ENCODE data around the gene RTP5.
"Not testable (repeated sequence)": the region's sequence is repeated elsewhere in the genome, so short reads cannot be mapped to it uniquely, and the experiment has no call there.

Gene RTP5
- long read RNA-seq, donor 1, result 0 reads
- long read RNA-seq, donor 2, result 0 reads
- long read RNA-seq, donor 3, result 0 reads
- long read RNA-seq, donor 4, result 0 reads
- long read RNA-seq, donor 5, result 0 reads
- long read RNA-seq, donor 6, result 0 reads
- long read RNA-seq, donor 7, result 0 reads
- long read RNA-seq, donor 8, result 0 reads

DNA sequence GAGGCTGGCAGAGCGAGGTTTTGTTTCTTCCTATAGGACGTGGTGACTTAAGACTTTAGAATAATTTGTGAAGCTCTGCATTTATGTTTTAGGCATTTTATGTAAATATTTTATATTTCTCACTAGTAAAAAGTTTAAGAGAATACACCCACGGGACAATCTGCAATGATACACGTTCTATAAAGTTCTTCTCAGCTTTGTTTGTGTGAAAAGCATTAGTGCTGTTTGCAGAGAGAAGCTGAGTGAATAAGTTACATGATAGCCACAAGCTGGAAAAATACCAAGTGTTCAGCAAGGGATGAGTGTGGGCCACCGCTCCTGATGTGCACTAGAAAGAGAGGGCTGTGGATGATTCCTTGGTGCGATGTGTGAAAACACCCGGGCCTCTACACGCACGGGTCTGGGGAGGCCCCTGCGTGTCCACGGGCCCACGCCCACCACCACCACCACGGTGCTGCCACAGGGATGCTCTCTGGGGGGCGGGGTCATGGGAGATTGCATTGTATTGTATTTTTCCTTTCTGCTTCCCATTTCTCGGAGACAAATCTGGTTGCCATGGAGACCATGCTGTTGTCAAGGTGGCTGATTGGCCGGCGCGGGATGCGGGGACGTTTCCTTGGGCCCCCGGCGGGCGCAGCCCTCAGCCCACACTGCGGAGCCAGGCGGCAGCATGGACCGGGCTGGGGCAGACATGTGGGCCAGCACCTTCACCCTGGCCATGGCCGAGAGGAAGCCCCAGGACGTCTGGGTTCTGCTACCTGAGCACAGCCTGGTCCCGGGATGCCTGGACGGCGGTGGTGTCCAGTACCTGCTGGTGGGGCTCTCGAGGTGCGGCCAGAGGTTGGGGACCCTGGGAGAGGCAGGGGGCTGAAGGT is at the start of gene RTP5:
Gene RTP5, plus strand, starts transcription at position 643 of the 875 bp plus-strand sequence. Its CDS starts 28 bp downstream, at position 671.
- no peak for DNase-seq

DNA sequence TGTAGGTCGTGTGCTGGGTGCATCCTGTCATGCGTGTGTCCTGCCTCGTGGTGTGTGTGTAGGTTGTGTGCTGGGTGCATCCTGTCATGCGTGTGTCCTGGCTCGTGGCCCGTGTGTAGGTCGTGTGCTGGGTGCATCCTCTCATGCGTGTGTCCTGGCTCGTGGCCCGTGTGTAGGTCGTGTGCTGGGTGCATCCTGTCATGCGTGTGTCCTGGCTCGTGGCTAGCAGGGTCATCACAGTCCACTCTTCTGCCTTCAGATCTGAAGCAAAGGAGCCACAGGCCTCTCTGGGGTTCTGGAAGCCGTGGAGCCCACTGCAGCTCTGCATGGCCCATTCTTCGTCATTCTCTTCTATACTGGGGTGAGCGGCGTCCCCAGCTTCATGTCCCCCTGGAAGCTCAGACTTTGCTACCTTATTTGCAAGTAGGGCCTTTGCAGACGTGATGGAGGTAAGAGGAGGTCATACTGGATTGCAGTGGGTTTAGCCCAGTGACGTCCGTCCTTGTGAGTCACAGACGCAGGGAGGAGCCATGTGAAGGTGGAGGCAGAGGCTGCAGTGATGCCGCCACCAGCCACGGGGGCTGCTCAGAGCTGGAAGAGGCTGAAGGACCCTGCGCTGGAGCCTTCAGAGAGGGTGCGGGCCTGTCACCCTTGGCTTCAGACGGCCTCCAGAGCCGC is 49.4 kb upstream of the RTP5 start:
- not testable (repeated sequence) for DNase-seq

DNA sequence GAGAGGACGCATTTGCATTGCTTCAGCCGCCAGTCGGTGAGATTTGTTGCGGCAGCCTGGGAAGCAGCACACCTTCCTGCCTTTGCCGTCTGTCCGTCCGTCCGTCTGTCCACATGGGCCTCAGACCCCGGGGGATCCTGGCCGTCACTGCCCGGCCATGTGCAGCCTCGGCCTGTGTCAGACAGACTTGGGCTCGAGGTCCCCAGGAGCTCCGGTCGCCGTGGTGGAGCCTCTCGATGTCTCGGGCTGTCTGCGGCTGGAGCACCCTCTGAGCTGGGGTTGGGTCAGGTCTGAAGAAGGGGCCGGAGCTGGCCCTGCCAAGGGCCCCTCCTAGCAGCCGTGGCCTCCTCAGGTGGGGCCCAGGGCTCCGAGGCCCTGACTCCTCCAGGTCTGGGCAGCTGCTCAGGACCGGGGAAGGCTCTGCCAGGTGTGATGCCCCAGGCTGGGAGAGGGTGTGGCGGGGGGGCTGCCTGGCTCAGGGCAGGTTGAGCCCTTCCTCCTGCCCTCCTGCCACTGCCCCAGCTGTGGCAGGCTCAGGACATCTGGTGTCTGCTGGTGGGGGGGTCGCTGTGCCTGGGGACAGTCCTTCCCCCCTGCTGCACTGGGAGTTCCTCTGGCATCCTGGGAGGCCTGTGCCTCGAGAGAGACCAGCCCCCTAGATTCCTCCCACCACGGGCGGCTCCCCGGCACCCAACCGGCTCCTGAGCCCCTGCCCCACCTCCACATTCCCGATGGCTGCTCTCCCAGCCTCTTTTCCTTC is 48.7 kb upstream of the RTP5 start:
- no peak for DNase-seq

DNA sequence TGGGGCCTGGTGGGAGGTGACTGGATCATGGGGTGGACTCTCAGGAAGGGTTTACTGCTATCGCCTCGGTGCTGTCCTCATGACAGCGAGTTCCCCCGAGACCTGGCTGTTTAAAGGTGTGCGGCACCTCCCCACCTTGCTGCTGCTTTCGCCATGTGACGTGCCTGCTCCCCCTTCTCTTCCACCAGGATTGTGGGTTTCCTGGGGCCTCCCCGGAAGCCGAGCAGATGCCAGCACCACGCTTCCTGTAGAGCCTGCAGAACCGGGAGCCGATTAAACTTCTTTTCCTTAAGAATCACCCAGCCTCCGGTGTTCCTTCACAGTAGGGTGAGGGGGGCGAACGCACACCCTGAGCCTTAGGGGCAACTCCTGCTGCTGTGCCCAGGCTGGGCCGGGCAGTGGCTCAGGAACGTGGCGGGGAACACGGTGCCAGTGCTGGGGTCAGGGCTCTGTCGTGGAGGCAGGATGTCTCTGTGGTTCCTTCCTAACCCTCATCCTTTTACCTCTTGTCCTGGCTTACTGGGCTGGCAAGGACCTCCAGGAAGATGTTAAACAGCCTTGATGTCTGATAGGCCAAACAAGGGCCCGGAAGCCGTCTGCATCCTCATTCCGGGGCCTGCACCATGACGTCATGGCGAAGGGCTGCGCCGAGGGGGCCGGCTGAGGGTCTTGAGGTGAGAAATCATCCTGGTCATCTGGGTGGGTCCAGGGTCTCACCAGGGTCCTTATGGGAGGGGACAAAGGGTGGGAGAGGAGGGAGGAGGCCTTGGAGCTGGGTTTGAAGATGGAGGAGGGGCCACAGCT is 47.9 kb upstream of the RTP5 start:
- no peak for DNase-seq

DNA sequence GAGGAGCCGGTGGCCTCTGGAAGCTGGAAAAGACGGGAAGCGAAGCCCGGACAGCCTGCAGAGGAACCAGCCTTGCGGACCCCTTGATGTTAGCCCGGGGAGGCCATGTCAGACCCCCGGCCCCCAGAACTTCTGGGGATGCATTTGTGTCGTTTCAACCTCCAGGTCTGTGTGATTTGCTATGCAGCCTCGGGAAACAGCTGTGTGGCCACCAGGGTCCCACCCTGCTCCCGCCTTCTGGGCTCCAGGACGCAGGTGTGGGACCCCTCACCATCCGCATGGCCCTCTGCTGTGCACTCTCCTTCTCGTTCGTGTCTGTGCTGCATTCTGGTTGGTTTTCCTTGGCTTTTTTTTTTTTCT is 47.3 kb upstream of the RTP5 start:
- no peak for DNase-seq

DNA sequence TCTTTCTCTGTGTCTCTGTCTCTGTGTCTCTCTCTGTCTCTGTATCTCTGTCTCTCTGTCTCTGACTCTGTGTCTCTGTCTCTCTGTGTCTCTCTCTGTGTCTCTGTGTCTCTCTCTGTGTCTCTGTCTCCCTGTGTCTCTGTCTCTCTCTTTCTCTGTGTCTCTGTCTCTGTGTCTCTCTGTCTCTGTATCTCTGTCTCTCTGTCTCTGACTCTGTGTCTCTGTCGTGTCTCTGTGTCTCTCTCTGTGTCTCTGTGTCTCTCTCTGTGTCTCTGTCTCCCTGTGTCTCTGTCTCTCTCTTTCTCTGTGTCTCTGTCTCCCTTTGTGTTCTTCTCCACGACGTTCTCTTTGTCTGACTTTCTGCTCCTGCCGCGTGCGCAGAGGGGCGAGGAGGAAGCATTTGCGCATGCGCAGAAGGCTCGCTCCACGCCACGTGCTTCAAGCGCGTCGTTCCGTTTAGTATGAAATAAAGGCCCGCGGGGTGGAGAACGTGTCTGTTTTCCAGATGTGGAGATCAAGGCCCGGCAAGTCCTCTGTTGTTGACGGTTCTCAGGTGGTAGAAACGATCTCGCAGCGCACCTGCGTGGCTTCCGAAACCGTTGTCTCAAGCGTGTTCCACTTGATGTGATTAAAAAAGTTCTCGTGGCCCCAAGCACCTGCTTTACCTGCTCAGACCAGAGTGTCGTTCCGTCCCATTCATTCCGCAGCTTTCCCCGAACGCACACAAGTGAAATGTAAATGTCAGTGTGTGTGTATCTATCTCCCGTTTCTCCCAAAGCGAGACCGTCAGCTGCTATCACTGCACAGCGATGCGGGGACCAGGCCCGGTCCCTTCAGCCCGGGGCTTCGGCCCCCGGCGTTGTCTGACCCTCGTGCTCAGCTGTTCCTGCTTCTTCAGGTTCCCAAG is 45.7 kb upstream of the RTP5 start:
- DNase-seq, result not testable (repeated sequence)

DNA sequence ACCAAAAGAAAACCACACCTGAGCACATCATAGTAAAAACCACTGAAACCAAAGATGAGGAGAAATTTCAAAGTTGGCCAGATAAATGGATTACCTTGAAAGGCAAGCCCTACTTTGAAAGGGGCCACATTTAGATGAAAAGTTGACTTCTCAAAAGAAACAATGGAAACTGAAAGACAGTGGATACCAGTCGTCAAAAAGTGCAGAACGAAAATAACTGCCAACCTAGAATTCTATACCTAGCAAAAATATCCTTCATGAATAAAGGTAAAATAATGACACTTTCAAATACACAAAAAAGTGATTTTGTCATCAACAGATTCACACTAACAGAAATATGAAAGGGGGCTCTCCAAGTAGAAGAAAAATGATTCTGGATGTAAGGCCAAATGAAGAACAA is 42.1 kb upstream of the RTP5 start:
- DNase-seq, result no peak

DNA sequence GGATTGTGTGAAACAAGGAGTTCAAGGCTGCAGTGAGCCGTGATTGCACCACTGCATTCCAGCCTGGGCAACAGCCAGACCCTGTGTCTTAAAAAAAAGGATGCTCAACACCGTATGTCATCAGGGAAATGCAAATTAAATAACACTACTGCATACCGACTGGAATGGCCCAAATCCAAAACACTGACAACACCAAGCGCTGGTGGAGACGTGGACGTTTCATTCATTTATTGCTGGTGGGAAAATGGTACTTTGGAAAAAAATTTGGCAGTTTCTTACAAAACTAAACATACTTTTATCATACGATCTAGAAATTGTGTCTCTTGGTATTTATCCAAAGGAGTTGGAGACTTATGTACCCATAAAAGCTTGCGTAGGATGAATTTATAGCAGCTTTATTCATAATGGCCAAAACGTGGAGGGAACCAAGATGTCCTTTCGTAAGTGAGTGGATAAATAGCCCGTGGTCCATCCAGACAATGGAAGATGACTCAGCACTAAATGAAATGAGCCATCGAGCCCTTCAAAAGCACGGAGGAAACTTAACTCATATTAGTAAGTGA is 36.3 kb upstream of the RTP5 start:
- DNase-seq, result no peak

DNA sequence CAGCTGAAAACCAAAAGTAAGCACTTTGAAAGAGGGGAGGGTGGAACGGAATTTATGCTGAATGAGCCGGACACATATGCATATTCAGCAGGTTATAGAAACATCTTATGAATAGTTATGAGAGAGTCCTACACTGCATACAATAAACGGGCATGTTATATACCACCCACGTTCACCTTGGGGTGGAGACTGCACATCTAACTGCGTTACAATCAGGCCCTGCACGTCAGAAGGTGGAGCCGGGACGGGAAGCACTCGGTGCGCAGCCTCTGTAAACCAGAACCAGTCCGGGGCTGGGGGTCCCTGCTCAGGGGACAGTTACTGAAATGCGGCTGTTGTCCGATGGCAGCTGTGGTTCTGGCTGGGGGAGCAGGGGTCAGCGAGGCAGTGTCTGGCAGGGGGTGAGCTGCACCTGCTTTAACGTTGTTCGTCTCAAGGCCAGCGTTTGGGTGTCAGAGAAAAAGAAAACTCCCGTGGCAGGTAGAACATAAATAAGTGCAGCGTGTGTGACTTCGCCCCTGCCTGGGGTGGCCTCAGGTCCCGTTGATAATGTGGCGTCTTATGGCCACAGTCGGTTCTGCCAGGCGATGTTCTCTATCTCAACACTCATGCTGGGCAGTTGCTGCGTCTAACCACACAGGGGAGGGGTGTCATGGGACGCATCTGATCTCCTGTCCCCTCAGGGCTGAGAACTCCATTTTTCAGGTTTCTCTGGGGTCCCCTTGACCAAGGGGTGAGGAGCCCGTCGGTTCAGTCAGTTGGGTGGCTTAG is 35.6 kb upstream of the RTP5 start:
- DNase-seq, result not testable (repeated sequence)

DNA sequence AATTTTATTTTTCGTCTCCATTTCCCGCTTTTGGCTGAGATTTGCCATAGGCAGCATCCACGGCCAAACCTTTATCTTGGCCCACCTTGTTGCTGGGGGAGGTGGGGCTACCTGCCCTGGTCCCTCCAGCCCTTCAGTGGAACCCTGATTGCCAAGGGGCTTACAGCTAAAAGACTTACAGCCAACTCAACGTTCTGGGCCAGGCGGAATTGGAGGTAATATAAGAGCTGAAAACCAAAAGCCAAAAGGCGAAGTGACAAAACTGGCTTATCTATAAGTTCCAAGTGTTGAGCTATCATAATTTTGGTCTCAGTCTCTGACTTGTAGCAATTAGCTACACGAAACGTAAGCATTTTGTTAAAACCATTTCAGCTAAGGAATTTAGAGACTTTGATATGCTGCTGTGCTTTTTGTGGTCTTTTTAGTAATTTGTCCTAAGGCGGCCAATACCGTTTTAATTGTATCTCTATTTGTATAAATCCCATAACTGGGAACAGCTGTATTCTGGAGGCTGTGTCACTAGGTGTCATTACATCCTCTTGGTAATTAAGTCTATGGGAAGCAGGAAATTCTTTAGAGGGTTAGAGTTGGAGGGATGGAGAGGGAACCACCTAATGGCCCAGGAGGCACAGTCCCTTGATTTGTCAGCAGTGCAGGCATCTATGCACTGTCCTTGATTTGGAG is 34.9 kb upstream of the RTP5 start:
- no peak for DNase-seq

DNA sequence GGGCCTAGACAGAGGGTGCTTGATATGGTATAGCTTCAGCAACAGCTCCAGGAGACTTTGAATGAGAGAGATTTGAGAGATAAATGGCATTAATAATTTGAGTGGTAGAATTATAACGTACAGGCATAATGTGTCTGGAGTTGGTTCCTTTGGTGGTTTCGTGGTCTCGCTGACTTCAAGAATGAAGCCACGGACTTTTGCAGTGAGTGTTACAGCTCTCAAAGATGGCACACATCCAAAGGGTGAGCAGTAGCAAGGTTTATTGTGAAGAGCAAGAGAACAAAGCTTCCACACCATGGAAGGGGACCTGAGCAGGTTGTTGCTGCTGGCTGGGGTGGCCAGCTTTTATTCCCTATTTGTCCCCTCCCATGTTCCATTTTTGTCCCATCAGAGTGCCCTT is 33.9 kb upstream of the RTP5 start:
- DNase-seq, result no peak

DNA sequence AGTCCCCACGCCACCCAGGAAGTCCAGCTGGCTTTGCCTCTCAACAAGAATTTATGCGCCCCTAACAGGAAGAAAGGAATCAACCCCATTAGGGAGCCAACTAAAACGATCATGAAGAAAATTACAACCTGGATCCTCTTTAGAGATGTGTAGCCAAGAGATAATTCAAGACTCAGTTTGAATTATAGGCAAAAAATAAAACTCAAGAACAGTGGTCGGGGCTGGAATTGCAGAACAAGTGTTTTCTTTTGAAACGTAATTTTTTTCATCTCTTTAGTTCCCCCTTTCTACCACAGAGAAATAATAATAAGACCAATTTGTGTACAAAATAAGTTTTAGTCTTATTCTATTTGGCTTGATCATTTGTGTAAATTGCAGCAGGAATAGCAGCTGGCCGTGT is 33.2 kb upstream of the RTP5 start:
- no peak for DNase-seq

DNA sequence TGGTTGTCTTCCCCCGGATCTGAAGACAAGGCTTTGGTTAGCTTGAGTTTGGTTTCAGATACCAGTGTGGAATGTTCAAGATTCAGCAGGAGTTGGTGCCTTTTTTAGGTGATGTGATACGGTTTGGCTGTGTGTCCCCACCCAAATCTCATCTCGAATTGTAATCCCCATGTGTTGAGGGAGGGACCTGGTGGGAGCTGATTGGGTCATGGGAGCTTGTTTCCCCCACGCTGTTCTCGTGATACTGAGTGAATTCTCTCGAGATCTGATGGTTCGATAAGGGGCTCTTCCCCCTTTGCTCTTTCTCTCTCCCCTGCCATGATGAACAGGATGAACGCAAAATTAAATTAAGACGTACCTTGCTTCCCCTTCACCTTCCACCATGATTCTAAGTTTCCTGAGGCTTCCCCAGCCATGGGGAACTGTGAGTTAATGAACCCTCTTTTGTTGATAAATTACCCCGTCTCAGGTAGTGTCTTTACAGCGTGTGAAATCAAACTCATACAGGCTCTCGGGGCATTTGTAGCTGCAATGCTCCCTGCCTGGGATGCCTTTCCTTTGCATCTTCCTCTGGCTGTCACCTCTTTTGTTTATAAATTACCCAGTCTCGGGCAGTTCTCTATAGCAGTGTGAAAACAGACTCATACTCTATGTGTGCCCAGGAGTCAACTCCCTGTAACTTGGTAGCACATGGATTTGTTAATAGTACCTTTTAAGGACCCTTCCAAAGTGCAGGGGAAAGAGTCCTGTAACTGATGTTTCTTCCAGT is 32.1 kb upstream of the RTP5 start:
- DNase-seq, result no peak

DNA sequence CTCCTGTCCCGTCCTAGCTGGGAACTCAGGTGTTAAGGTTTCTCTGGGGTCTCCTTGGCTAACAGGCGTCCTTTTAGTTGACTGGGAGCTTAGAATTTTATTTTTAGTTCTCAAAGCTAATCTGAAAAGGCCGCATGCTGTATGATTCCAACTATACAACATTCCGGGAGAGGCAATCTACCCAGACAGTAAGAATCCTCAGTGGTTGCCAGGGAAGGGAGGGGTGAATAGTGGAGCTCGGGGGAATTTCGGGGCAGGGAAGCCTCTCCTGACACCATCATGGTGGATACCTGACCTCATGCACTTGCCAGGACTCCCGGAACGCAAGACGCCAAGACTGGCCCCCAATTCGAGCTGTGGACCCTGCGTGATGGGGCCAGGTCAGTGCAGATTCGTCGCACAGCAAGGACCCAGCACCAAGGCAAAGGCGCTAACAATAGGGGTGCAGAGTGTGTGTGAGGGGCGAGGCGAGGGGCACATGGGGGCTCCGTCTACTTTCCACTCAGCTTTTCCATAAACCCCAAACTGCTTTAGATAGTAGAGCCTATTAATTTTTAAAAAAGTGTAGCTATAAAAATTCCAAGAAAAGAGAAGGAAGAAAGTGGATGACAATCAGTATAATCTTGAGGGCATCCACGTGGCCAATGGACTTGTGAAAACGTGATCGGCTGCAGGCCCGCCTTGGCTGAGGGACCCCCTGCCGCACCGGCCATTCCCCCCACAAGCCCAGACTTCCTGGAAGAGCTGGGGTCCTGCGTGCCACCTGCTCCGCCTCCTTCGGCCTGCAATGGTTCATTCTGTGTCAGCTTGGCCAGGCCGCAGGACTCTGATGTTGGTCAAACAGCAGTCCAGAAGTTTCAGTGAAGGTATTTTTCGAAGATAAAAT is 28.1 kb upstream of the RTP5 start:
- DNase-seq, result no peak

DNA sequence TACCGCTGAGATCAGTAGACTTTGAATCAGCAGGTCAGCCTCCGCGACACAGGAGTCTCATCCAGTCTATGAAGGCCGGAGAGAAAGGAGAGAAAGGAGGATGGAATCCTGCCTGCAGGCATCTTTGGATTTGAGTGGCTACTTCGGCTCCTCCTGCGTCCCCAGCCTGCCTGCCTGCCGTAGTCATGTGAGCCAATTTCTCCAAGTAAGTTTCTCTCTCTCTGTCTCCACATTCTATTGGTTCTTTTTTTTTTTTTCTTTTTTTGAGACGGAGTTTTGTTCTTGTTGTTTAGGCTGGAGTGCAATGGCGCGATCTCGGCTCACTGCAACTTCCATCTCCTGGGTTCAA is 27.5 kb upstream of the RTP5 start:
- no peak for DNase-seq

DNA sequence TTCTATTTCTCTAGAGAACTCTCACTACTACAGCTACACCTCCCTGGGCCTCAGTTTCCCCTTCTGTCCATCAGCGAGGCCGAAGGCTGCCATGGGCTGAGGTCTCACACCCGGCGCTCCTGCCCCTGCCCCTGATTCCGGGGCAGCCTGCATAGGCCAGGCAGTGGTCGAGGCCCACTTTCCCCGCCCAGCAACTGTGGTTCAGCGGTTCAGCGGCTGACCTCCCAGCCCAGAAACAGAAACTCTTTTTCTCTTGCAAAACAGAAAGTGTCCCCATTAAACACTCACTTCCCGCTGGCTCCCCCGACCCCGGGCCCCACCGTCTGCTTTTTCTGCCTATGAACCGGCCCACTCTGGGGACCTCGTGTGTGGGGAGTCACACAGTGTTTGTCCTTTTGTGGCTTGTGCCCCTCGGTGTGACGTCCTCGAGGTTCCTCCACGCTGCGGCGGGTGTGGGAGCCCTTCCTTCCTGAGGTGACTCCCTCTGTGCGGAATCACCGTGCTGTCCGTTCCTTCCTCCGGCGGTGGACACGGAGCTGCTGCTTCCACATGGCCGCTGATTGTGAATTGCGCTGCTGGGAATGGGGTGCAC is 26.8 kb upstream of the RTP5 start:
- peak; percentile 35 for DNase-seq
